Stimulated activated naive CD8-positive, alpha-beta T cell treated with anti-CD3 and anti-CD28 coated beads, Interleukin-15, amount 100 ng/mL, for 72 hours (primary cell): ENCODE results near the gene TEX29.

Experiments
- ATAC-seq: fragments of 150-1000 bp; cut with Tn5 transposase; 2 replicates; pipeline ENCODE4 v1.10.0; 2021; ENCODE audit warnings: mild to moderate bottlenecking, moderate library complexity
- DNase-seq, 2 donors: peaks; one replicate each; pipeline ENCODE4 v3.0.0; 2021 to 2022
- H3K27ac Mint-ChIP-seq, 2 donors: one replicate each; pipeline ENCODE4 v1.8.0; 2022; ENCODE audit warnings: mild to moderate bottlenecking in 2 of 2, mixed read lengths in 2 of 2, moderate library complexity in 2 of 2
- H3K27me3 Mint-ChIP-seq: one replicate; pipeline ENCODE4 v1.8.0; 2022; ENCODE audit warnings: mixed read lengths
- H3K4me1 Mint-ChIP-seq: one replicate; pipeline ENCODE4 v1.8.0; 2022; ENCODE audit warnings: mild to moderate bottlenecking, mixed read lengths
- H3K4me3 Mint-ChIP-seq, 2 donors: one replicate each; pipeline ENCODE4 v1.8.0; 2022; ENCODE audit warnings: mild to moderate bottlenecking in 2 of 2, mixed read lengths in 2 of 2, moderate library complexity in 1 of 2
- H3K9me3 Mint-ChIP-seq, 2 donors: one replicate each; pipeline ENCODE4 v1.8.0; 2022; ENCODE audit warnings: mixed read lengths in 2 of 2

TEX29 gene

GRCh38 chr13:111284565-111284964 lies 35.9 kb upstream of the TEX29 start:
- Mint-ChIP-seq H3K27ac (no peak overlapping the region), H3K27me3 (no peaks in the 10 kb centered on the region), H3K9me3 (no peaks in the 10 kb centered on the region), H3K4me1 (no peaks in the 10 kb centered on the region), H3K4me3 (no peak overlapping the region)
- DNase-seq (no peak), ATAC-seq (no peak)

GRCh38 chr13:111286162-111286561 lies 34.3 kb upstream of the TEX29 start:
- peak overlapping the region in 1 of 2 donors; percentile 76 for H3K27ac Mint-ChIP-seq
- no peak for ATAC-seq

DNA sequence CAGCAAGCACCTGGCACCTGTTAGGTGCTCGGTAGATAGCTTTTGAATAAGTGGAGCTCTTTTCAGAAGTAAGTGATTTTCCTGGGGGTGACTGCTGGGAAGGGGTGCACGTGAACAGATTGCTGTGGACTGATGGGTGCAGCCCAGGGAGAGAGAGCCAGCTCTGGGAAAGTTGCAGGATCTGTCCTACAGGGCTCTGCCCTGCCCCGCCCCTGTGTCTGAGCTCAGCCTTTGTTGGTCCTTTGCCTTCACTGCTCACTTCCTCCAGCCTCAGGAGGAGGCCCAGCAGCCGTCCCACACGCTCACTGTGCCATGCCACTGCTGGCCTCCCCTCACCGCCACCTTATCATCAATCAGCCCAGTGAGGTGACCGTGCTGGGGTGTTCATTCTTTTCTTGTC lies 33.7 kb upstream of the TEX29 start:
- no peak for DNase-seq
- Mint-ChIP-seq H3K4me1 (no peaks in the 10 kb centered on the region), H3K4me3 (no peak overlapping the region), H3K9me3 (no peaks in the 10 kb centered on the region), H3K27ac (peak overlapping the region; percentile 75 to 94), H3K27me3 (no peaks in the 10 kb centered on the region)
- no peak for ATAC-seq

More at GRCh38 chr13:111286162-111286561, 34.3 kb upstream of the TEX29 start:
- H3K4me1 Mint-ChIP-seq, result no peaks in the 10 kb centered on the region
- no peaks in the 10 kb centered on the region for H3K27me3 Mint-ChIP-seq
- no peak for DNase-seq
- no peak overlapping the region for H3K4me3 Mint-ChIP-seq
- no peaks in the 10 kb centered on the region for H3K9me3 Mint-ChIP-seq

GRCh38 chr13:111287201-111287600 lies 33.2 kb upstream of the TEX29 start:
- H3K27me3 Mint-ChIP-seq, result no peaks in the 10 kb centered on the region
- no peaks in the 10 kb centered on the region for H3K4me1 Mint-ChIP-seq
- ATAC-seq, result no peak
- H3K9me3 Mint-ChIP-seq, result no peaks in the 10 kb centered on the region
- peak overlapping the region; percentile 75 to 94 for H3K27ac Mint-ChIP-seq
- no peak overlapping the region for H3K4me3 Mint-ChIP-seq
- no peak for DNase-seq

DNA sequence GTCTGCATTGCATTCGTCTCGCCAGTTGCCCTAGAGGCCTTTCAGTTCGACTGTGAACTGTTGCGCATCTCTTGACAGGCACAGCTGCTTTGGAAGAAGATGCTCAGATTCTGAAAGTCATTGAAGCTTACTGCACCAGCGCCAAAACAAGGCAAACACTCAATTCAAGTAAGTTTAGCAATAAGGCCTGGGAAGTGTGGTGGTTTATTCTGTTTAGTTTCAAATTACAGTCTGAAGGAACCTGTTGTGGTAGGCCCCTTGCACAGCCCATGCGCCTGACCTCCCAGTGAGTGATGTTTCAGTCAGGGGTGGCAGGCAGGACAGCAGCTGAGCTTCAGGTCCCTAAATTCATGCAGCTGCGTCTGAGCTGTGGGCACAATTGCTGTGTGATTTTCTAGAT lies 32.2 kb upstream of the TEX29 start:
- Mint-ChIP-seq H3K27me3 (no peaks in the 10 kb centered on the region), H3K4me3 (no peak overlapping the region), H3K9me3 (no peaks in the 10 kb centered on the region), H3K27ac (no peak overlapping the region), H3K4me1 (no peaks in the 10 kb centered on the region)
- no peak for DNase-seq
- no peak for ATAC-seq

GRCh38 chr13:111289251-111289650 lies 31.2 kb upstream of the TEX29 start:
- no peak for DNase-seq
- Mint-ChIP-seq H3K4me3 (no peak overlapping the region), H3K27me3 (no peaks in the 10 kb centered on the region), H3K27ac (no peak overlapping the region), H3K4me1 (no peaks in the 10 kb centered on the region), H3K9me3 (no peaks in the 10 kb centered on the region)
- no peak for ATAC-seq

DNA sequence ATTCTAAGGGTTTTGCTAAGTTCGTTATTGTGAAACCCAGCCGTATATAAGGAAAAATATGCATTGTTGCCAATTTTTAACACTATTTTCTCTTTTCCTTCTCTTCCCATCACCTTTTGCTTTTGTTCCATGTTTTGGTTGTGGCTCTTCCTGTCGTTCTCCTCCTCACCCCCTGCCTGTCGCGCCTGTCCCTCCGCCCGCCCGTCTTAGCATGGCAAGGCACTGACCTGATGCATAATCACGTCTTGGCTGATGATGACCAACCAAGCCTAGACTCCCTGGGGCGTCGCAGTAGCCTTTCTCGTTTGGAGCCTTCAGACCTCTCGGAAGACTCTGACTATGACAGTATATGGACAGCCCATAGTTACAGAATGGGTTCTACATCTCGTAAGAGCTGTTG lies 28.5 kb upstream of the TEX29 start:
- peaks cover 8% of the 10 kb centered on the region for H3K4me1 Mint-ChIP-seq
- H3K9me3 Mint-ChIP-seq, result no peaks in the 10 kb centered on the region
- no peak overlapping the region for H3K4me3 Mint-ChIP-seq
- no peaks in the 10 kb centered on the region for H3K27me3 Mint-ChIP-seq
- ATAC-seq (no peak), DNase-seq (no peak)
- H3K27ac Mint-ChIP-seq, result no peak overlapping the region

- H3K27me3 Mint-ChIP-seq, result no peaks in the 10 kb centered on the region
- H3K4me1 Mint-ChIP-seq, result peaks cover 8% of the 10 kb centered on the region
- ATAC-seq (no peak), DNase-seq (no peak)
- no peak overlapping the region for H3K4me3 Mint-ChIP-seq
- no peak overlapping the region for H3K27ac Mint-ChIP-seq
- H3K9me3 Mint-ChIP-seq, result no peaks in the 10 kb centered on the region
These were observed 27.5 kb upstream of the TEX29 start for GRCh38 chr13:111292710-111293485.

- DNase-seq (no peak), ATAC-seq (no peak)
- no peaks in the 10 kb centered on the region for H3K9me3 Mint-ChIP-seq
- no peak overlapping the region for H3K4me3 Mint-ChIP-seq
- H3K27me3 Mint-ChIP-seq, result no peaks in the 10 kb centered on the region
- peaks cover 8% of the 10 kb centered on the region for H3K4me1 Mint-ChIP-seq
- no peak overlapping the region for H3K27ac Mint-ChIP-seq
These were observed 24.6 kb upstream of the TEX29 start for GRCh38 chr13:111295886-111296285.

DNA sequence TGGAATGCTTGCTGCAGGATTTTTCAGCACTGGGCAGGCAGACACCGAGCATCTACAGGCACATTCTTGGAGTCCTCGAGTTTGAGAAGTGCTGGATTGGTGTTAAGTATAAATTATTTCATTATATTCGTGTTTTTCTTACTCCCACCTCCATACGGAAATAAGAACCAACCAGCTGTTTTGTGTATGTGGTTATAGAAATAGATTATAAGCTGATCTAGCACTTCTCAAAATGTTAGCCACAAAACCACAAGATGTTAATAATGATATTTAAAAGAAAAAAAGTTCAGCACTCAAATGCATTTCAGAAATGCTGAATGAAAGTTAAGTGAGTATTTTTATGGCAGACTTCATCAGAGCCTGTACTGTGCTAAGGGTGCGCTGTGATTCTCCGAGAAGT lies 24.0 kb upstream of the TEX29 start:
- H3K4me3 Mint-ChIP-seq, result no peak overlapping the region
- H3K27me3 Mint-ChIP-seq, result no peaks in the 10 kb centered on the region
- peaks cover 8% of the 10 kb centered on the region for H3K4me1 Mint-ChIP-seq
- H3K27ac Mint-ChIP-seq, result no peak overlapping the region
- ATAC-seq (no peak), DNase-seq (no peak)
- no peaks in the 10 kb centered on the region for H3K9me3 Mint-ChIP-seq

- DNase-seq (no peak), ATAC-seq (no peak)
- H3K27me3 Mint-ChIP-seq, result no peaks in the 10 kb centered on the region
- no peak overlapping the region for H3K27ac Mint-ChIP-seq
- H3K4me1 Mint-ChIP-seq, result peaks cover 8% of the 10 kb centered on the region
- H3K4me3 Mint-ChIP-seq, result no peak overlapping the region
- H3K9me3 Mint-ChIP-seq, result no peaks in the 10 kb centered on the region
These were observed 22.0 kb upstream of the TEX29 start for GRCh38 chr13:111298214-111298975.

DNA sequence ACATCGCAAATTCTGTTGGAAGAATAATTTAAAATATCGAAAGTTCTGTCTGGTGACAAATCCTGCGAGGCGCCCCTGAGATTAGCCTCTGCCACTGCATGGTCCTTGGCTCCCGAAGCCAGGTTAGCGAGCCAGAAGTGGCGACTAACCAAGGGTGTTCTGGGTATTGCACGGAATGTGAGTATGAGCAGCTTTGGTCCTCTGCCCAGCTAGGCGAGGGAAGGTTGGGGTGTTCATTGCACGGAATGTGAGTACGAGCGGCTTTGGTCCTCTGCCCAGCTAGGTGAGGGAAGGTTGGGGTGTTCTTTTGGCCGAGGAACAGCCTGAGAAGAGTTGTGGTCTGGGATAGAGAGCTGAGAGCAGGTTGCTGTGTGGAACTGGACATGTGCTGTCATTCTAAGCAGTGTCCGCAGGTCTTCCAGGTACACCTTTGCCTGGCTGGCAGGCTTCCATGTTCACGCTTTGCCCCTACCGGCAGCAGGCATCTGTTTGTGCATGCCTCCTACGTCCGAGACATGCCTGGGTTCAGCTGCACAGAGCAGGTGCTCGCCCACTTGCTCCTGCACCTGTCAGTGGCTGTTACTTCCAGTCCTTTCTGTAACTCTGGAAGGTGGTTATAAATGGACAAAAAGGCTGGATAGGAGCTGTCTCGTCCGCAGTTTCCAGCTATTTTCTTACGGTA lies 18.3 kb upstream of the TEX29 start:
- no peak overlapping the region for H3K27ac Mint-ChIP-seq
- H3K4me1 Mint-ChIP-seq, result no peaks in the 10 kb centered on the region
- H3K27me3 Mint-ChIP-seq, result no peaks in the 10 kb centered on the region
- H3K9me3 Mint-ChIP-seq, result peaks cover 8 to 13% of the 10 kb centered on the region in 2 donors
- DNase-seq, result no peak
- ATAC-seq, result no peak
- no peak overlapping the region for H3K4me3 Mint-ChIP-seq

- Mint-ChIP-seq H3K9me3 (peaks cover 8 to 15% of the 10 kb centered on the region in 2 donors), H3K27ac (no peak overlapping the region), H3K27me3 (no peaks in the 10 kb centered on the region), H3K4me1 (no peaks in the 10 kb centered on the region), H3K4me3 (no peak overlapping the region)
- ATAC-seq, result no peak
- no peak for DNase-seq
These were observed 16.9 kb upstream of the TEX29 start for GRCh38 chr13:111303559-111303958.

DNA sequence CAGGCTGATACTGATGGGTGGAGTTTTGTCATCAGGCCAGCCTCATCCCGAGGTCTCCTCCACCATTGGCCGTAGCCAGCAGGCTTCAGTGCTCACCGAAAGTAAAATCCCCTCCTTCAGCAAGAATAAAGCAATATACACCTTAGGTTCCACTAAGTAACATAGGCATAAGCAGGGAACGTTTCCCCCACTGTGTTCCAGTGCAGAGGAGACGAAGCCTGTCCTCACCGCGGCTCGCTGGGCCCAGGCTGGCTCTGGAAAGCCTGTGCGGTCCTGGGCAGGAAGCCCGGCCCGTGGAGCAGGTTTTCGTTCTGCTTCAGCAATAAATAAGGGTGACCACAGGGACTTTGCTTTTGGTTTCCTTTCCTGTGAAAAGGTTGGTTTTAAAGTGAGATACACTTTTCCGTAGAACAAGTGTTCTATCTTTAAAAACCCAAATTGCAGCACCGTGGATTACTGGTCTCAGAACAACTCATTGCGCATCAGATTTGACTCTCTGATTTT lies 16.3 kb upstream of the TEX29 start:
- Mint-ChIP-seq H3K27ac (no peak overlapping the region), H3K4me1 (peaks cover 3% of the 10 kb centered on the region), H3K9me3 (peaks cover 11 to 20% of the 10 kb centered on the region in 2 donors), H3K27me3 (no peaks in the 10 kb centered on the region), H3K4me3 (no peak overlapping the region)
- ATAC-seq (no peak), DNase-seq (no peak)

- H3K27me3 Mint-ChIP-seq, result no peaks in the 10 kb centered on the region
- no peak for ATAC-seq
- no peak for DNase-seq
- peaks cover 15 to 26% of the 10 kb centered on the region in 2 donors for H3K9me3 Mint-ChIP-seq
- peak overlapping the region in 1 of 2 donors; percentile 81 for H3K27ac Mint-ChIP-seq
- no peak overlapping the region for H3K4me3 Mint-ChIP-seq
- peaks cover 6% of the 10 kb centered on the region for H3K4me1 Mint-ChIP-seq
These were observed 15.7 kb upstream of the TEX29 start for GRCh38 chr13:111304603-111305289.
